Right ventricle myocardium inferior (tissue), 1 donor: Measurements from ENCODE around the gene EED. TPM values are rescaled to one million over a fixed set of nuclear protein-coding genes. Genes with fewer than 3 reads are reported as not detected.

Experiments used
- total RNA-seq: library from RNA; stranded (reverse); fragmentation: NEBNext Ultra II Directional; extraction: Animal tissue kit (Norgen Biotek cat#: 25700); gene quantifications from one replicate; pipeline ENCODE4 v1.2.1, GENCODE V29; 2021
- donor health status: DM: no; HTN: yes; CAD: no; lungs with severe emphysema.

Gene EED
- total RNA-seq, 1 donor from 2014 or later, result 12.7 TPM

Other genes starting within 250 kb of the EED start
- 126 TPM for gene PICALM, start 175.7 kb upstream of the EED start, total RNA-seq
- 51.5 TPM for gene HIKESHI, start 57.5 kb downstream of the EED start, total RNA-seq
- gene CCDC81, start 130.1 kb downstream of the EED start, total RNA-seq, result 0.22 TPM